Choroid plexus epithelial cell (primary cell): ENCODE data around the gene SPPL2C.
A peak's percentile ranks its signal among the peaks of the same experiment; 100 is the strongest.
"Not testable (repeated sequence)": the region's sequence is repeated elsewhere in the genome, so short reads cannot be mapped to it uniquely, and the experiment has no call there.

Source experiments
- DNase-seq: peaks from one replicate; pipeline ENCODE4 v3.0.0-alpha.2; 2010; ENCODE audit warnings: low read depth
- H3K4me3 ChIP-seq: 2 replicates; pipeline ENCODE4 v1.5.1; 2011; ENCODE audit warnings: low read depth, mild to moderate bottlenecking, control low read depth, low read length, moderate library complexity
- CTCF ChIP-seq: conservative IDR thresholded peaks from 2 replicates; pipeline ENCODE4 v1.5.1; 2011; ENCODE audit warnings: low read depth, mild to moderate bottlenecking, control low read depth, inconsistent platforms, low read length, moderate library complexity

SPPL2C gene

GRCh38 chr17:45851464-45851863, 6.8 kb downstream of the SPPL2C start:
- no peak overlapping the region for H3K4me3 ChIP-seq
- no peak for DNase-seq
- no peak for TF ChIP-seq CTCF

- TF ChIP-seq CTCF: no peak
- no peak for DNase-seq
- no peak overlapping the region for H3K4me3 ChIP-seq
These were observed 7.2 kb downstream of the SPPL2C start for GRCh38 chr17:45851873-45852272.

- peak; percentile 95 for TF ChIP-seq CTCF
- peak; percentile 73 for DNase-seq
- no peak overlapping the region for H3K4me3 ChIP-seq
These were observed 8.0 kb downstream of the SPPL2C start for GRCh38 chr17:45852535-45853297.

DNA sequence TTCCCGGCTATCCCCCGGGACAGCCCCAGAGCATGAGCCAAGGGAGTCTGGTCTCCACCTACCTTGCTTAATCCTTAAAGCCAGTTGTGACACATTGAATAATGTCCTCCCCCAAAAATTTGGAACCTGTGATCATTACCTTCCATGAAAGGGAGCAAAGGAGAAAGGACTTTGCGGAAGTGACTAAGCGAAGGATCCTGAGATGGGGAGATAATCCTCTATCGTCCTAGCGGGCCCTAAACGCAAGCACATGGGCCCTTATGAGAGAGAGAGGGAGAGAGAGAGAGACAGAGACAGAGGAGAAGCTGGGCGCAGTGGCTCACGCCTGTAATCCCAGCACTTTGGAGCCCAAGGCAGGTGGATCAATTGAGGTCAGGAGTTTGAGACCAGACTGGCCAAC, 9.5 kb downstream of the SPPL2C start:
- no peak overlapping the region for H3K4me3 ChIP-seq
- DNase-seq: no peak
- no peak for TF ChIP-seq CTCF

- no peak for DNase-seq
- H3K4me3 ChIP-seq: no peak overlapping the region
- no peak for TF ChIP-seq CTCF
These were observed 11.1 kb downstream of the SPPL2C start for GRCh38 chr17:45855691-45856336.

GRCh38 chr17:45857977-45858708, 13.5 kb downstream of the SPPL2C start:
- peak; percentile 58 for DNase-seq
- H3K4me3 ChIP-seq: no peak overlapping the region
- no peak for TF ChIP-seq CTCF

- no peak for TF ChIP-seq CTCF
- no peak for DNase-seq
- no peak overlapping the region for H3K4me3 ChIP-seq
These were observed 16.5 kb downstream of the SPPL2C start for GRCh38 chr17:45861165-45861564.

DNA sequence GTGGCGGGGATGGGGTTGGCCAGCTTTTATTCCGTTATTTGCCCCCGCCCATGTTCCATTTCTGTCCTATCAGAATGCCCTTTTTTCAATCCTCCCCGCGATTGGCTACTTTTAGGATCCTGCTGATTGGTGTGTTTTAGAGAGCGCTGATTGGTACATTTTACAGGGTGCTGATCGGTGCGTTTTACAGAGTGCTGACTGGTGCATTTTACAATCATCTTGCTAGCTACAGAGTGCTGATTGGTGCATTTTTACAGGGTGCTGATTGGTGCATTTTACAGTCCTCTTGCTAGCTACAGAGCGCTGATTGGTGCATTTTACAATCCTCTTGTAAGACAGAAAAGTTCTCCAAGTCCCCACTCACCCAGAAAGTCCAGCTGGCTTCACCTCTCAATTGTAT, 17.4 kb downstream of the SPPL2C start:
- DNase-seq, H3K4me3 ChIP-seq: not testable (repeated sequence)
